ENCODE measurements around the gene HSF2.

Gene HSF2

DNA sequence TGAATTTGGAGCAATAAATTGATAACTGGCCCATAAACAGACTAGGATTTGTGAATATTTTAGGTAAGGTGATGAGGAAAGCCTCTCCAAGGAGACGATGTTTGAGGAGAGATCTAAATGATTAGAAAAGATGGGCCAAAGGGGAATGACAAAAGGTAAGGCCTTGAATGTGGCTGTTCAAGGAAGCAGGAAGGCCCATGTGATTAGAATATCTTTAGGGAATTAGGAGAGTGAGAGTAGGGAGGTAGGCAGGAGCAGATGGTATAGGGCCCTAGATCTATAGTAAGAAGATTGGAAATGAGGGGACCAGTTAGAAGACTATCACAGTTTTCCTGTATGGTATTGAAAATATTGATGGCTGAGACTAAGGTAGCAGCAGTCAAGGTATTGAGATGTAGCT is 6.7 kb downstream of the HSF2 start:
- DNase-seq (ENCODE audit: low read depth): no peak
- TF ChIP-seq, protein P1, sequence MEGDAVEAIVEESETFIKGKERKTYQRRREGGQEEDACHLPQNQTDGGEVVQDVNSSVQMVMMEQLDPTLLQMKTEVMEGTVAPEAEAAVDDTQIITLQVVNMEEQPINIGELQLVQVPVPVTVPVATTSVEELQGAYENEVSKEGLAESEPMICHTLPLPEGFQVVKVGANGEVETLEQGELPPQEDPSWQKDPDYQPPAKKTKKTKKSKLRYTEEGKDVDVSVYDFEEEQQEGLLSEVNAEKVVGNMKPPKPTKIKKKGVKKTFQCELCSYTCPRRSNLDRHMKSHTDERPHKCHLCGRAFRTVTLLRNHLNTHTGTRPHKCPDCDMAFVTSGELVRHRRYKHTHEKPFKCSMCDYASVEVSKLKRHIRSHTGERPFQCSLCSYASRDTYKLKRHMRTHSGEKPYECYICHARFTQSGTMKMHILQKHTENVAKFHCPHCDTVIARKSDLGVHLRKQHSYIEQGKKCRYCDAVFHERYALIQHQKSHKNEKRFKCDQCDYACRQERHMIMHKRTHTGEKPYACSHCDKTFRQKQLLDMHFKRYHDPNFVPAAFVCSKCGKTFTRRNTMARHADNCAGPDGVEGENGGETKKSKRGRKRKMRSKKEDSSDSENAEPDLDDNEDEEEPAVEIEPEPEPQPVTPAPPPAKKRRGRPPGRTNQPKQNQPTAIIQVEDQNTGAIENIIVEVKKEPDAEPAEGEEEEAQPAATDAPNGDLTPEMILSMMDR (conservative IDR thresholded peaks at IDR 0.05; ENCODE audit: low read depth, low read length): no peak
- H3K4me3 ChIP-seq (ENCODE audit: low read depth, low read length): no peak overlapping the region

DNA sequence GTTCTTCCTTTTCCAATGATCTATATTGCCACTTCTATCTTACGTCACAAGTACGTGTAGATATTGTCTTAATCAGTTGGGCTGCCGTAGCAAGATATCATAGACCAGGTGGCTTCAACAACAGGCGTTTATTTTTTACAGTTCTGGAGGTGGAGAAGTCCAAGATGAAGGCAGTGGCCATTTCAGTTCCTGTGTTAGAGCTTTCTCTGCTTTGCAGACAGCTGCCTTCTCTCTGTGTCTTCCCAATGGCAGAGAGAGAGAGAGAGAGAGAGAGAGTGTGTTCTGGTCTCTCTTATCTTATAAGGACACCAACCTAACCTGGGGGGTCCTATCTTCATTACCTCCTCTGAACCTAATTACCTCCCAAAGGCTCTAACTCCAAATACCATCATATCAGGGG is 8.3 kb downstream of the HSF2 start:
- H3K4me3 ChIP-seq (ENCODE audit: low read depth, low read length): no peak overlapping the region
- no peak for DNase-seq (ENCODE audit: low read depth)
- TF ChIP-seq, protein P1 (conservative IDR thresholded peaks at IDR 0.05; ENCODE audit: low read depth, low read length): no peak

DNA sequence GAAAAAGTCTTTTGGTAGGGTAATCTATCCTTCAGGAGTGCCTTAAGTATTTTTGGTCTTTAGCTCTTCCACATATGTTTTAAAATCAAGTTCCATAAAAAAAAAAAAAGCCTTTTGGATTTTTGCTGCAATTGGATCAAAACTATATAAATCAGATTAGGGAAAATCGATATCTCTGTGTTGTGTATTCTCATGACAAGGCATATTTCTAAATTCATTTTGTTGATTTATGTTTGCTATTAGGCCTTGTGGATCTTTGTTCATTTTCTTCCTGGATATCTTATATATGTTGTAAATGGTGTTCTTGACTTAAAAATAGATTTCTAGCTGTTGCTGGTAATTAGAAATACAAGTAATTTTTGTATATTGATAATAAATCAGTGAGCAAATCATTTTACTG is 8.8 kb downstream of the HSF2 start:
- DNase-seq (ENCODE audit: low read depth): no peak
- TF ChIP-seq, protein P1 (conservative IDR thresholded peaks at IDR 0.05; ENCODE audit: low read depth, low read length): no peak
- no peak overlapping the region for H3K4me3 ChIP-seq (ENCODE audit: low read depth, low read length)

DNA sequence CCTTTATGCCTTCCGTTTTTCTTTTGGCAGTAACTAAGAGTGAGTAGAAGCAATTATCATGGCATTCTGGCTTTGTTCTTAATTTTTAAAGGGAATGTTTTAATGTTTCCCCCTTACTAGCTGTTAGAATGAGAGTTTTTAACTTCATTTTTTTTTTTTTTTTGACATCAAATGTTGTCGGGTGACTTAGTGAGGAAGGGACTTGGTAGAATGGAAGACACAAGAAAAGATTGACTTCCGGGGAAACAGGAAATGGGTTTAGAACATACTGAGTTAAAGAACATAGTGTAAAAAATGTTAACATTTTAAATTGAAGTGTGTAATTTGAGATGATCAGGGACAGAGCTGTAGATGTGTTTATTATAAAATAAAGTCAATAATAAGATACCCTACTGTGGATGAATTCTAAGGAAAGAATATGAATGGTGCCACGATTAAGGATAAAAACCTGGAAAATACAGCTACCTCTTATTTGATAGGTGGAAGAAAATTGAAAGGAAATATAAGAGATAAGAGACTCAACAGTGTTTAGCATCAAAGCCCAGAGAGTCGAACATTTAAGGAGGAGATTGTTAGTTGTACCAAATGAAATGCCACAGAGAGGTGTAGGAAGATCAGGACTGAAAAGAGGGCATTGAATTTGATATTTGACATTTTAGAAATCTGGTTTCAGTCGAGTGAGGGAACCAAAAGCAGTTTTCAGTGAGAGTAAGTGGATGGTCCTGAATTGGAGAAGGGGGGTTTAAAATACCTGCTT is 9.4 kb downstream of the HSF2 start:
- DNase-seq (ENCODE audit: low read depth): no peak
- TF ChIP-seq, protein P1 (conservative IDR thresholded peaks at IDR 0.05; ENCODE audit: low read depth, low read length): no peak
- no peak overlapping the region for H3K4me3 ChIP-seq (ENCODE audit: low read depth, low read length)

DNA sequence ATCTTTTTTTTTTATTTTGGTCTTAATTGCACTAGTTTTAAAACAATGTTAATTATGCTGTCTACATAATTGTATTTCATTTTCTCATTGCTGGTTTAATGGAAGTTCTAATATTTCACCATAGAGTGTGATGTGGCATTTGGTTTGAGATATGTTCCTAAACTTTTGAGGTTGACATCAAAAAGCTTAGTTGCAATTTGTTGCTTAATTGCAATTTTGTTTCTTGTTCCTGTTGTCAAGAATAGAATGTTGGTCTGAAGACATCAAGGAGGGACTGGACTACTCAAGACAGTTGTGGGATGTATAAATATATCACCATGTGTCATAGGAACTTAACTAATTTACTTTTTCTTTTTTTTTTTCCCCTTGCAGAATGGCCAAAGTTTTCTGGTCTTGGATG is 12.5 kb downstream of the HSF2 start:
- no peak for DNase-seq (ENCODE audit: low read depth)
- TF ChIP-seq, protein P1 (conservative IDR thresholded peaks at IDR 0.05; ENCODE audit: low read depth, low read length): no peak
- no peak overlapping the region for H3K4me3 ChIP-seq (ENCODE audit: low read depth, low read length)

DNA sequence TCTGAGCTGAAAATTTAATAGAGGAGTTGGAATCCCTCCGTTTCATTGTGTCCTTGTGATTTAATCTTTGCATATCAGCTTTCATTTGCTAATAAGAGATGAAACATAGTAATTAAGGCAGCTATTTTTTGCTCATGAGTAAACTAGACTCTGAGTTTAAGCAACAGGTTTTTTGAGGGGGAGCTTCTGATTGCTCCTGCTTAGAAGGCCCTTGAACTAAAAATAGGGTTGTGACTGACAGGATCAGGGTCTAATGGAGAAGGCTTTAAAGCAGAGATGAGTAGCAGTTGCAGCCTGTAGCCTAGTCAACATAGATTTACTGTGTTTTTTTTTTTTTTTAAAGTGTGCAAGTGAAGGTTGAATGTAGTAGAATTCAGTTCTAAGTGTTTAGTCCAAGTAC is 17.4 kb downstream of the HSF2 start:
- DNase-seq (ENCODE audit: low read depth): no peak
- TF ChIP-seq, protein P1 (conservative IDR thresholded peaks at IDR 0.05; ENCODE audit: low read depth, low read length): no peak
- no peak overlapping the region for H3K4me3 ChIP-seq (ENCODE audit: low read depth, low read length)

DNA sequence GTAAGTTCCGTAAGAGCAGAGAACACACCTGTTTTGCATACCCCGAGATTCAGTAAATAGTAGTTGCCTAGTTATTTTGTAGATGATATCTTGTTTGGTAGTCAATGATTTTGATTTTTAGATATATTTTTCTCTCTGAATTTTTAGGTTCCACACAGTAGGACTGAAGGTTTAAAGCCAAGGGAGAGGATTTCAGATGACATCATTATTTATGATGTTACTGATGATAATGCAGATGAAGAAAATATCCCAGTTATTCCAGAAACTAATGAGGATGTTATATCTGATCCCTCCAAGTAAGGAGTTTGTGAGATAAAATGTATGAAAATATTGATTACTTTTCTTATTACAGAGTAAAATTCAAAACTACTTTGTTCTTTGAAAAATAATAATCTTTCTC is 22.6 kb downstream of the HSF2 start:
- H3K4me3 ChIP-seq (ENCODE audit: low read depth, low read length): no peak overlapping the region
- DNase-seq (ENCODE audit: low read depth): no peak
- TF ChIP-seq, protein P1 (conservative IDR thresholded peaks at IDR 0.05; ENCODE audit: low read depth, low read length): no peak

Measured in choroid plexus epithelial cell (primary cell).